ENCODE data around the gene PHACTR1.
"Not testable (repeated sequence)": the region's sequence is repeated elsewhere in the genome, so short reads cannot be mapped to it uniquely, and the experiment has no call there.

The PHACTR1 gene

GRCh38 chr6:12750416-12750815, 33.8 kb downstream of the PHACTR1 start:
- DNase-seq = no peak

- peak; percentile 5 for DNase-seq
Observed at GRCh38 chr6:12751694-12752325, 35.2 kb downstream of the PHACTR1 start.

GRCh38 chr6:12753036-12753435, 36.5 kb downstream of the PHACTR1 start:
- no peak for DNase-seq

- no peak for DNase-seq
Observed at GRCh38 chr6:12760226-12760625, 43.7 kb downstream of the PHACTR1 start.

GRCh38 chr6:12760911-12761310, 44.3 kb downstream of the PHACTR1 start:
- no peak for DNase-seq

GRCh38 chr6:12761376-12762115, 45.0 kb downstream of the PHACTR1 start:
- DNase-seq = no peak

GRCh38 chr6:12762731-12763434, 46.3 kb downstream of the PHACTR1 start:
- not testable (repeated sequence) for DNase-seq

- no peak for DNase-seq
Observed at GRCh38 chr6:12766365-12766764, 49.8 kb downstream of the PHACTR1 start.

GRCh38 chr6:12767016-12767415, 50.4 kb downstream of the PHACTR1 start:
- no peak for DNase-seq

- no peak for DNase-seq
Observed at GRCh38 chr6:12769556-12770256, 53.1 kb downstream of the PHACTR1 start.

GRCh38 chr6:12772416-12772815, 55.8 kb downstream of the PHACTR1 start:
- no peak for DNase-seq

- no peak for DNase-seq
Observed at GRCh38 chr6:12776291-12776690, 59.7 kb downstream of the PHACTR1 start.

- DNase-seq = no peak
Observed at GRCh38 chr6:12779772-12780171, 63.2 kb downstream of the PHACTR1 start.

- no peak for DNase-seq
Observed at GRCh38 chr6:12782136-12782535, 65.6 kb downstream of the PHACTR1 start.

- no peak for DNase-seq
Observed at GRCh38 chr6:12785301-12785700, 68.7 kb downstream of the PHACTR1 start.

- no peak for DNase-seq
Observed at GRCh38 chr6:12785921-12786320, 69.4 kb downstream of the PHACTR1 start.

- DNase-seq = no peak
Observed at GRCh38 chr6:12791371-12791770, 74.8 kb downstream of the PHACTR1 start.

- no peak for DNase-seq
Observed at GRCh38 chr6:12798326-12798725, 81.8 kb downstream of the PHACTR1 start.

- no peak for DNase-seq
Observed at GRCh38 chr6:12800120-12800519, 83.6 kb downstream of the PHACTR1 start.

- no peak for DNase-seq
Observed at GRCh38 chr6:12801141-12801540, 84.6 kb downstream of the PHACTR1 start.

GRCh38 chr6:12802440-12802839, 85.9 kb downstream of the PHACTR1 start:
- DNase-seq = no peak

- no peak for DNase-seq
Observed at GRCh38 chr6:12803486-12803885, 86.9 kb downstream of the PHACTR1 start.

- DNase-seq = no peak
Observed at GRCh38 chr6:12804952-12805645, 88.5 kb downstream of the PHACTR1 start.

Data from CD4-positive, alpha-beta T cell treated with Interleukin-21 for 1 hour (primary cell).